HG02981 (cell line): ENCODE data around the gene ENOX1.

Experiments
- ATAC-seq: cut with Tn5 transposase; IDR thresholded peaks from one replicate; pipeline ENCODE4 v1.9.1; 2021; ENCODE audit warnings: mild to moderate bottlenecking, moderate library complexity; ENCODE audit not compliant: unreplicated experiment

ENOX1 gene

GRCh38 chr13:43611281-43612273 lies 175.2 kb downstream of the ENOX1 start:
- no peak for ATAC-seq

- no peak for ATAC-seq
Measured at GRCh38 chr13:43608400-43609137, 178.2 kb downstream of the ENOX1 start.

DNA sequence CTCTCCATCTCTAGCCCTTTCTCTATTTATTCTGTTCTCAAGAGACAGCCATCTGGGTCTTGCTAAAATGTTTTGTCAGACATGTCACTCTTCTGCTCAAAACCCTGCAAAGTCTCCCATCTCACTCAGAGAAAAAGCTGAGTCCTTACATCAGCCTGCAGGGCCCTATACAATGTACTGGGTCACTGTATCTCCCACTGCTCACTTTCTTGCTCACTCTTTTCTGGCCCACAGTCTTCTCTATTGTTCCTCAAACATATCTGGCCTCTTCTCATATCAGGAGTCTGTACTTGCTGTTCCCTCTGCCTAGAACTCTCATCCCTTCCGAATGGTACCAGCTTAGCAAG lies 189.2 kb downstream of the ENOX1 start:
- ATAC-seq = no peak

DNA sequence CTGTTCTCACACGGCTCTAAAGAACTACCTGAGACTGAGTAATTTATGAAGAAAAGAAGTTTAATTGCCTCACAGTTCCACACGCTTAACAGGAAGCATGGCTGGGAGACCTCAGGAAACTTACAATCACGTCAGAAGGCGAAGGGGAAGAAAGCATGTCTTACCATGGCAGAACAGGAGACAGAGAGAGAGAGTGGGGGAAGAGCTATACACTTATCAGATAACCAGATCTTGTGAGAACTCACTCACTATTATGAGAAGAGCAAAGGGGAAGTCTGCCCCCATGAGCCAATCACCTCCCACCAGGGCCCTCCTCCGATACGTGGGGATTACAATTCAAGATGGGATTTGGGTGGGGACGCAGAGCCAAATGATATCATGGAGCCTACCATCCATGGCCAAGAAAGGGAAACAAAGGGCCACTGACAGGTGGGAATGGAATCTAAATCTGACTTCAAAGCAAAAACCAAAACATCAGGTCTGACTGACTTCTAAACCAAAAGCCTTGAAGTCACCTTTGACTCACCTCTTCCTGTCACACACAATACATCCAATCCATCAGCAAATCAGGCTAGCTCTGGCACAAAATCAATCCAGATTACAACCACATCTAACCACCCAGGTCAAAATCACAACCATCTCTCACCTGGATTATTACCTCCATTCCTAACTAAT lies 189.7 kb downstream of the ENOX1 start:
- ATAC-seq = no peak

GRCh38 chr13:43596006-43596405 lies 190.8 kb downstream of the ENOX1 start:
- no peak for ATAC-seq

- ATAC-seq = no peak
Measured at GRCh38 chr13:43587376-43587775, 199.4 kb downstream of the ENOX1 start.

GRCh38 chr13:43584751-43585150 lies 202.0 kb downstream of the ENOX1 start:
- ATAC-seq = no peak

- no peak for ATAC-seq
Measured at GRCh38 chr13:43583321-43583720, 203.5 kb downstream of the ENOX1 start.

- no peak for ATAC-seq
Measured at GRCh38 chr13:43580280-43580679, 206.5 kb downstream of the ENOX1 start.

- no peak for ATAC-seq
Measured at GRCh38 chr13:43579321-43579720, 207.5 kb downstream of the ENOX1 start.

GRCh38 chr13:43574605-43575004 lies 212.2 kb downstream of the ENOX1 start:
- ATAC-seq = no peak

GRCh38 chr13:43573802-43574514 lies 212.8 kb downstream of the ENOX1 start:
- ATAC-seq = no peak

GRCh38 chr13:43573361-43573740 lies 213.4 kb downstream of the ENOX1 start:
- ATAC-seq = no peak

DNA sequence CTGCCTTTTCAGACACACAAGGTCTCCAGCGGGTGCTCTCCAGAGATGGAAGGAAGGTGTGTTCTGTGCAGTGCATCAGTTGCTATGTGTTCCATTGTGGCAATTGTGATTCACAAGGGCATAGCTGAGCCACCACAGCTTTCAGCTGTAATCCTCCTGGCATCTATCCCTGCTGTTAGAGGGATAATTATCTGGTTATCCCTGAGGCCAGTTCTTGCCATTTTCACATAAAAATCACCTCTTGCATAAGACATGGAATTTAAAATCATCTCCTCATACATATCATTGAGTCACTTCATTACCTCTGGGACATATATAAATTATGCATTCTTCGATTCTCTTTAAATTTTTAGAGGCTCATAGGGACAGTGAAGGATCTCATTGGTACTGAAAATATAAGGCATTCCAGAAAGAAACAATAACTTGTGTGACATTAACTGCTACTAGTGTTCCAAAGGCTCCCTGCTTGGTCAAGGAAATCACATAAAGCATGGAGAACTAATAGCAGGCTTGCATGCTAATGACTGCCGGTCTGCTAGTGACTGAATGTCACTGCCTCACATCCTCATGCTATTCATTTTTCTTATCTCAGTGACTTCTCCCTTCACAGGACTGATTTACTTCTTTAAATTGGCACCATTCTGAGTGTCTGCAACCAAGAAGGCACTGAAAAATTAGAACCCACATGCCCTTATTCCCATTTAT lies 214.0 kb downstream of the ENOX1 start:
- ATAC-seq = no peak

DNA sequence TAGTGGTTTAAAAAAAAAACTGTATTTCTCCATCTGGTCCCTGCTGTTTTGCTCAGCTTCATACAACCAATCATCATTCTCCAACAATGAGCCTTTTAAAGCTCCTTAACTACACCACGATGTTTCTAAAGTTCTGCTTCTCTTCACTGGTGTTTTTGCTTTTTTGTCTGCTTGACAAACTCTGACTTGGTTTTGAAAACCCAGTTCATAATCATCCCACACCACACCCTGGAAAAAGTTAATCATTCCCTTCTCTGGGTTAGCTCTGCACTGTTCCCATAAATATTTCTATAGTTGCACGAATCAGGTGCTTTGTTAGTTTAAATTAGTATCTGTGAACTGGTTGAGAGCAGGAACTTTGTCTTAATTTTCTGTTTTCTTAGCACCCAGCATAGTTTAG lies 217.1 kb downstream of the ENOX1 start:
- no peak for ATAC-seq

GRCh38 chr13:43567608-43568007 lies 219.2 kb downstream of the ENOX1 start:
- ATAC-seq = no peak

DNA sequence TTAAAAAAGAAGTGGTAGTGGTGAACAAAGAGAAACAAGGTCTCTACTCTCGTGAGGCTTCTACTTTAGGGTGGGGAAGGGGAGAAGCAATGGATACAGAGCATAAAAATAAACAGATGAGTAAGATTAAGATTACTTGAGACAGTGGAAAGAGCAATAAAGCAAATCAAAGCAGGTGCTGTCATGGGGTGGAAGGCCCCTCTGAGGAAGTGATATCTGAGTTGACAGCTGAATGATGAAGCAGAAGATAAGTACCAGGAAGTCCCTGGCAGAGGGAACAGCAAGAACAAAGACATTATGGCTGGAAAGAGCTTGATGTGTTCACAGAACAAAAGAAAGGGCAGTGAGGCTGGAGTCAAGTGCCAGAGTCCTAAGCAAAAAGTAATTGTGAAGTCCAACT lies 221.8 kb downstream of the ENOX1 start:
- no peak for ATAC-seq

- ATAC-seq = no peak
Measured at GRCh38 chr13:43561081-43561480, 225.7 kb downstream of the ENOX1 start.

DNA sequence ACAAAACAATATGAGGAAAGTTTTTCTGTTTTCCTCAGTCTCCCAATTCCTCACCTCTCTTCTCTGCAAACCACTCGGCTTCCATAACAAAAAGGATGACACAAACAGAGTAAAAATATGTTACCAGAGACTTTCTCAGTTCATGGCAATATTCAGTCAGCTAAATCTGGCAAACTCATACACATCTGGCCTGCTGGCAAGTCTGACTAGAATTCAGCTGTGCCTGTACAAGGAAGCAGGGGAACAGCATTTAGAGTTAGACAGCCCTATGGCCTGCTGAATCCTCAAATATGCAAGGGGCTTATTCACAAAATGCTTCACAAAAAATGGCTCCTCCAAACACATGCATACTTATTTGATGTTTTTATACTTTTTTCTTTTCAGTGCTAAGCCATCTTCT lies 227.8 kb downstream of the ENOX1 start:
- no peak for ATAC-seq

DNA sequence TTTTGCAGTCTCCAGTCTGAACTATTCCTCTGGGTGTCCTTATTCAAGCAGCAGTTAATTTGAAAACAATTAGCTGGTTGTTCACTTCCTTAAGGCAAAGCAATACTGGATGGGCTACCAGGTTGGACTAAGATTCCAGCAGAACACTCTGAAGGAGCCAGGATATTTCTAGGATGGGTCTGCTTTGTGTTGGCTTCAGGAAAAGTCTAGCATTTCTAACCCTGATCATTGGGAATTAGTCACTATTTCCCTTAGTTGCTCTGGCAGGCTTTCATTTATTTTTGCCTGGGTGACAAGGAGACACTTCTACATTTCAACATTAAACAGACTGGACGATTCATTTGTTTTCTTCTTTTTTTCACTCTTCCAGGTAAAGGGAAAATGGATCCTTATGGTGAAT lies 228.4 kb downstream of the ENOX1 start:
- no peak for ATAC-seq
